Measurements from ENCODE around the gene FBXL19.

FBXL19 gene

GRCh38 chr16:30983898-30984610, 60.7 kb downstream of the FBXL19 start:
- DNase-seq (ENCODE audit: low read depth) = no peak
- H3K4me3 ChIP-seq (ENCODE audit: low read depth, low read length) = no peak overlapping the region
- no peak for TF ChIP-seq CTCF (conservative IDR thresholded peaks at IDR 0.05; ENCODE audit: low read depth, low read length)

GRCh38 chr16:30984669-30985400, 61.5 kb downstream of the FBXL19 start, which contains the start of gene HSD3B7:
Gene HSD3B7 (plus strand): TSS chr16:30985207. CDS start chr16:30985659, 452 bp downstream.
- H3K4me3 ChIP-seq (ENCODE audit: low read depth, low read length) = peak within 1 kb of the TSS; percentile 52
- peak; percentile 83 for DNase-seq (ENCODE audit: low read depth)
- TF ChIP-seq CTCF (conservative IDR thresholded peaks at IDR 0.05; ENCODE audit: low read depth, low read length) = peak; percentile 93

GRCh38 chr16:30985401-30986128, 62.2 kb downstream of the FBXL19 start:
- peak overlapping the region; percentile 52 for H3K4me3 ChIP-seq (ENCODE audit: low read depth, low read length)
- DNase-seq (ENCODE audit: low read depth) = no peak
- no peak for TF ChIP-seq CTCF (conservative IDR thresholded peaks at IDR 0.05; ENCODE audit: low read depth, low read length)

GRCh38 chr16:30986129-30986991, 63.0 kb downstream of the FBXL19 start:
- no peak for DNase-seq (ENCODE audit: low read depth)
- no peak overlapping the region for H3K4me3 ChIP-seq (ENCODE audit: low read depth, low read length)
- TF ChIP-seq CTCF (conservative IDR thresholded peaks at IDR 0.05; ENCODE audit: low read depth, low read length) = no peak

GRCh38 chr16:30987581-30988190, 64.3 kb downstream of the FBXL19 start:
- no peak for TF ChIP-seq CTCF (conservative IDR thresholded peaks at IDR 0.05; ENCODE audit: low read depth, low read length)
- H3K4me3 ChIP-seq (ENCODE audit: low read depth, low read length) = no peak overlapping the region
- no peak for DNase-seq (ENCODE audit: low read depth)

GRCh38 chr16:30989469-30990047, 66.2 kb downstream of the FBXL19 start:
- no peak overlapping the region for H3K4me3 ChIP-seq (ENCODE audit: low read depth, low read length)
- no peak for DNase-seq (ENCODE audit: low read depth)
- no peak for TF ChIP-seq CTCF (conservative IDR thresholded peaks at IDR 0.05; ENCODE audit: low read depth, low read length)

Measured in choroid plexus epithelial cell (primary cell).